Right kidney (tissue), 9 donors: ENCODE measurements around the gene ANKRD36.
"Not testable (repeated sequence)": the region's sequence is repeated elsewhere in the genome, so short reads cannot be mapped to it uniquely, and the experiment has no call there.

Experiments
- DNase-seq: peaks from one replicate; pipeline ENCODE4 v3.0.0-alpha.2; 2016
- long read RNA-seq, 8 donors: transcript quantifications; one replicate each; lab custom pipeline, GENCODE V29; 2026

Gene ANKRD36
- long read RNA-seq, donor 1, partial matches to known transcripts: 0 of 2 reads
- long read RNA-seq, donor 1, other reads (novel, unspliced or antisense): 0 of 2 reads
- long read RNA-seq, donor 2: 0 reads
- long read RNA-seq, donor 3: 0 reads
- long read RNA-seq, donor 4: 0 reads
- long read RNA-seq, donor 5, partial matches to known transcripts: 0 of 1 reads
- long read RNA-seq, donor 5, other reads (novel, unspliced or antisense): 0 of 1 reads
- long read RNA-seq, donor 6, partial matches to known transcripts: 0 of 2 reads
- long read RNA-seq, donor 6, other reads (novel, unspliced or antisense): 0 of 2 reads
- long read RNA-seq, donor 7, partial matches to known transcripts: 0 of 1 reads
- long read RNA-seq, donor 7, other reads (novel, unspliced or antisense): 0 of 1 reads
- long read RNA-seq, donor 8, partial matches to known transcripts: 0 of 1 reads
- long read RNA-seq, donor 8, other reads (novel, unspliced or antisense): 0 of 1 reads

DNA sequence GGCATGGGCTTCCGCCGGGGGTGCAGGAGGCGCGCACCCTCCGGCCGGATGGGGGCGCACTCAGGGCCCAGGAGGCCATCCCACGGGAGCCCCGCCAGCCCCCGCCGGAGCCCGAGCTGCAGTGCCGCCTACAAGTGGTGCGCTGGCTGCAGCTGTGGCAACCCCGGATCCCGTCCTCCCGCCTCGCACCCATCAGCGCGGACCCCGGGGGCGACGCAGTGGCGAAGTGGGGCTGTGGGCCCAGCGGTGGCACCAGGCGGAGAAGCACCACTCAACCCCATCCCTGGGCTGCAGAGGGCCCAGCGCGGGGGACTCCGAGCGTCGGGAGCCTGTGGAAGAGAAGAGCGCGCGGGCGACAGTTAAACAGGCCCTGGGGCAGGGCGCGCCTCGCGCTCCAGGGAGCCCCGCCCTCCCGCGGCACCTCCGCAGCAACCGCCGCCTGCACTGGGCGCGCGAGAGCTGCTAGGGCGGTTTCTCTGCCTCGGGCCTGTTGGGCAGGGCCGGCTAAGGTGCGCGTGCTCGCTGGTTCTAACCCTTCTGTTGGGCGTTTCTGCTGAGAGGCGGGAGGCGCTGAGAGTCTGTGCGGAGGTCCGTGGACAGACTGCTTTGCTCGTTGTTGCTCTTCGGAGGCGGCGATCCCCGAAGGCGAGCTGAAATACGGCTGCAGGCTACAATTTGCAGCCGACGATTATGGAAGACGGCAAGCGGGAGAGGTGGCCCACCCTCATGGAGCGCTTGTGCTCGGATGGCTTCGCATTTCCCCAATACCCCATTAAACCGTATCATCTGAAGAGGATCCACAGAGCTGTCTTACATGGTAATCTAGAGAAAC lies at the start of gene ANKRD36:
Gene ANKRD36, plus strand, starts transcription at position 104 of the 832 bp plus-strand sequence. Its CDS starts 587 bp downstream, at position 691.
- DNase-seq: peak; percentile 97

DNA sequence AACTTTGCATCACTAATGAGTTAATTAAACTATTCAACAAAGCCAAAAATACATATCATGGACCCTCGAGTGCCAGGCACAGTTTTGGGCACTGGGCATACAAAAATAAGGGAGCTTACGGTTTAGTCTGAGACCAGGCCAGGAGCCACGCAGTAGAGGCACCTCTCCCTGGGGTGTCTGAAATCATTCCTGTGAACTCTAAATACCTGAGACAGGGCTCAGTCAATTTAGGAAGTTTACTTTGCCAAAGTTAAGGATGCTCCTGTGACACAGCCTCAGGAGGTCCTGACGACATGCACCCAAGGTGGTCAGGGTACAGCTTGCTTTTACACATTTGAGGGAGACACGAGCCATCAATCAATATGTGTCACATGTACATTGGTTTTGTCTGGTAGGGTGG lies 46.9 kb upstream of the ANKRD36 start:
- not testable (repeated sequence) for DNase-seq

DNA sequence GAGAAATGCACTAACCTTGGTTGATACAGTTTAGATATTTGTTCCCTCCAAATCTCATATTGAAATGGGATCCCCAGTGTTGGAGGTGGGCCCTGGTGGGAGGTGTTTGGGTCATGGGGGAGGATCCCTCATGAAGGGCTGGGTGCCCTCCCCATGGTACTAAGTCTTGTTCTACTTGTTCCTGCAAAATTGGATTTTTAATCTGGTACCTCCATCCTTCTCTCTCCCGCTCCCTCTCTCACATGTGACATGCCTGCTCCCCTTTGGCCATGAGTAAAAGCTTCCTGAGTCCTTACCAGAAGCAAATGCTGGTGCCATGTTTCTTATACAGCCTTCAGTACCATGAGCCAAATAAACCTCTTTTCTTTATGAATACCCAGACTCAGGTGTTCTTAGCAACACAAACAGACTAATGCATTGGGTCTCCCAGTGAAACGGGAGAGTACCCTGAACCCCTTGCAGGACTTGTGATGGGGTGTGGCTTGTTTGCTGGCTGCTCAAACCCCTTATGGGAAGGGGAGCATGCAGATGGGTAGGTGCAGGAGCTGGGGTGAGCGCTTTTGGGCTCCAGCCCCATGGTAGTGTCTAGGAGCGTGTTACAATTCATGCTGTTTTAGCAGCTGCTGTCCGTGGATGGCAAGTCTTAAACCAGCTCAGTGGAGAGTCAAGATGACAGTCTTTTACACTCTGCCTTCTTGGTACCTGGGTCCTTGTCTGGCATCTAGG lies 45.5 kb upstream of the ANKRD36 start:
- no peak for DNase-seq

DNA sequence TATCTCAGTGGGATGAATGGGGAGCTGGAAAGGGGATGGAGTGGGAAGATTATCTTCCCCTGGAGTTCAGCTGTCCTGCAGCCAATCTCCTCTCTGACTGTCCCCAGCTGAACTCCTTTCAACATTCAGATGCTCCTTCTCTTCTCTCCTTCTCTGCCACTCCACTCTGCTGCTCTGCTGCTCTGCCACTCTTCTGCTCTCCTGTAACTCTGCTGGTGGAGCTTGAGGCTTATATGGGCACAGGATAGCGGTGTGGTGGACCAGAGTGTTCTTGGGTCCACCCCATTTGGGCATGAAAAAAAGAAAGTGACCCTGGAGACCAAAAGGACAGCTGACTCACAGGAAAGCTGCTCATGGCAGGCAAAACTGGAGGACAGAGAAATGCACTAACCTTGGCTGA lies 44.9 kb upstream of the ANKRD36 start:
- DNase-seq: no peak

DNA sequence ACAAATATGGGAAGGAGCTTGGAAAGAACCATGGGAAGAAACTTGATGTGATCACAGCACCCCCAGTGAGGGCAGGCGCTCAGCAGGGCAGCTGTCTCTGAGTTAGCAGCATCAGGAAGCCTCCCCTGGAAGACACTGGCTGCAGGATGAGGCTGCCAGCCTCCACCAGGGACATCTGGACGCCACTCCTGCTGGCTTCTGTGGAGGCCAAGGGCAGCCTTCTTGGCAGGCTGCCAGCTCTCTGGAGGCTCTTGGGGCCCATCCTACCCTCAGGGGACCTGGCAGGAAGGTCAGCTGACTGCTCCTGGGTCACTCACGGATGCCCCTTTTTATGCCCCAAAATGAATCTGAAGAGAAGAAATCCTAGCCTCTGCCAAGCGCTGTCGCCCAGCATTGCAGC lies 44.2 kb upstream of the ANKRD36 start:
- not testable (repeated sequence) for DNase-seq

DNA sequence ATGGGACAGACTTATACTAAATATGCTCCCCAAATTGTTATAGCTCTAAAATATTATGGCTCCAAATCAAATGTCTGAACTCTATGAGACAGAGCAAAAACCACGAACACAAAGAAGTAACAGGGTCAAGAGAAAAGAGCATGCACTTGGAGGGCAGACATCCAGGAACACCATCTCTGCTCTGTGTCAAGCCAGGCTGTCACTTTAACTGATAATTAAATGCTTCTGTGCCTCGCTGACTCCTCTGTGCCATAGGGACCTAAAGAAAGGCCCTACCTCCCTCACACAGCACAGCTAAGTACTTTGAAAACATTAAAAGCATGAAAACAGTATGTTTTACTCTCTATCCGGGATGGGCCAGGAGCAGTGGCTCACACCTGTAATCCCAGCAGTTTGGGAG lies 42.0 kb upstream of the ANKRD36 start:
- DNase-seq: not testable (repeated sequence)

DNA sequence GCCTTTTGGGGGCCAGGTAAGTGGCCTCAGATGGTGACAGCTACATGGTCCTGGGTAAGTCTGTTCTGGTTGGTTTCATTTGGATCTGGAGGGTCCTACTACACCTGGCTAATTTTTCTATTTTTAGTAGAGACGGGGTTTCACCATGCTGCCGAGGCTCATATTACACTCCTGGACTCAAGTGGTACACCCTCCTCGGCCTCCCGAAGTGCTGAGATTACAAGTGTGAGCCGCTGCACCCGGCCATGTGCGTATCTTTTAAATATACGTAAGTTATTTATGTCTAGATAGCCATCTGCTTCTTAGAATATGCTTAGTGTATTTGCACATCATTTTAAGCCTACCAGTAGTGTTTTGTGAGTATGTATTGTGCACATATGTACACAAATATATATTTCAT lies 35.7 kb upstream of the ANKRD36 start:
- not testable (repeated sequence) for DNase-seq

DNA sequence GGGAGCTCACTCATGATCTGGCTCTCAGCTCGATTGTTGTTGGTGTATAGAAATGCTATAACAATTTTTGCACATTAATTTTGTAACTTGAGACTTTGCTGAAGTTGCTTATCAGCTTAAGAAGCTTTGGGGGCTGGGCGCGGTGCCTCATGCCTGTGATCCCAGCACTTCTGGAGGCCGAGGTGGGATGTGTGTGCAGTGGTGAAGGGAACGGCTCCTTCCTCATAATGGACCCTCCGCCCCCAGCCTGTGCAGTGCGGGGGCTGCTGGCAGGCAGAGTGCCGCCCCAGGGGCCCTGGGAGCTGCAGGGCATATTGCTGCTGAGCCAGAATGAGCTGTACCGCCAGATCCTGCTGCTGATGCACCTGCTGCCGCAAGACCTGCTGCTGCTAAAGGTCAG lies 32.1 kb upstream of the ANKRD36 start:
- DNase-seq: not testable (repeated sequence)

DNA sequence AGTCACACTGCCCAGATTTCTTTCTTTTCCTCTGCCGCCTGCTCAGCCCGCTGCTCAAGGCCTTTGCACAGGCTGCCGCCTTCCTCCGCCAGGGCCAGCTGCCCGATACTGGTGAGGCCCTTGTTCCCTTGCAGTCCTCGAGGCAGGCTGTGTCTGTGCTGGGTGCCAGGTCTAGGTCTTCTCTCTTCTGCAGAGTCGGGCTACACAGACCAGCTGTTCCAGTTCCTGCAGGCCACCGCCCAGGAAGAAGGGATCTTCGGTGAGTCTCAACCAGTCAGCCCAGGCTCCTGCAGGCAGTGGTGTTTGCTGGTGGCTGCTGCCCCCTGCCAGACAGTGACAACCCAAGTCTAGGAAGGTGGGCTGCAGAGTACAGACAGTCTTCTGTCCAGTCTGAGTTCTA lies 30.7 kb upstream of the ANKRD36 start:
- DNase-seq: not testable (repeated sequence)

DNA sequence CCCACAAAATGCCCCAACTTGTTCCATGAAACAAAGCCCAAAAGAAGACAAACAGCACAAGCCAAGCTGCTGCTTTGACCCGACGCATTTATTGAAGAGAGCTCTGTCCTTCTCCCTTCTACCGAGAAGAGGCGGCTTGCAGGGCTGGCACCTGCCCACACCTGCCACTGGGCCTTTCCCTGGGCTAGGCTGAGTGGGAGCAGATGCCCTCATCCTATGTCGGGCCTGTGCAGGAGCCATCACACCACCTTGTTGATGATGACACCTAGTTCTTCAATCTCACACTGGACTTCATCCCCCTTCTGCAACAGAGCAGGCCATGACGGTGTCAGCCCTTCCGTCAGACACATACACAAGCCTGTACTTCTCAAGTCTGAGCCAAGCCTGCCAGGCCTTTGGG lies 29.4 kb upstream of the ANKRD36 start:
- DNase-seq: not testable (repeated sequence)

DNA sequence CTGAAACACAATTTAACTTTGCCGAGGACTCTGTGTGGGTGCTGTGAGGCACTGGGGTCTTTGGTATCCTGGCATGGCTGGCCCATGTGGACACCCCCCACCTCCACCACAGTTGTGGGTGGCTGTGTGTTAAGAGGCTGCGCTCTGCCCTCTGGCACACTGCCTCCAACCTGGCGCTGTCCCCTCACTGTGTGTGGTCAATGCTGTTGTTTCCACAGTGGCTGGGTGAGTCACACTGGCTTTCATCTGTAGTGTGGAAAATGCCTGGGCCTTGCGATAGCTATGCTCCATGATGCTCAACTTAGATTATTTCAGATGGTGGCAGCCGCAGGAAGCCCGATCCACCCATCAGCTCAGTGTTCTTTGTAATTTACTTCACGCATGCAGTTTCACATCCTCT lies 27.9 kb upstream of the ANKRD36 start:
- not testable (repeated sequence) for DNase-seq

DNA sequence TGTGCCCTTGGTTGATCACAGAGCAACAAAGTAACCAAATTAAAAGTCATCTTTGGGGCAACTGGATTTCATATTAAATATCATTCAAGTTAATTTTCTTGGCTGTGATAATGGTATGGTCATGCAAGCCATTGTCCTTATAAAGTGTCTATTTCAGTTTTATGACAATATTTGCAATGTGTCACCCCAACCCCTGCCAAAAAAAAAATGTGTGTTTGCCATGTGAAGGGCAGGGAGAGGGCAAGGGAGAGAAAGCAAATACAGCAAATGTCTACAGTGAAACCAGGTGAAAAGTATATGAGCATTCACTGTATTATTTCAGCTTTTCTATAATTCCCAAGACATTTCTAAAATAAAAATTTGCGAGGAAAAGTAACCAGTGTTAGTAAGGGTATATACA lies 24.2 kb upstream of the ANKRD36 start:
- not testable (repeated sequence) for DNase-seq

DNA sequence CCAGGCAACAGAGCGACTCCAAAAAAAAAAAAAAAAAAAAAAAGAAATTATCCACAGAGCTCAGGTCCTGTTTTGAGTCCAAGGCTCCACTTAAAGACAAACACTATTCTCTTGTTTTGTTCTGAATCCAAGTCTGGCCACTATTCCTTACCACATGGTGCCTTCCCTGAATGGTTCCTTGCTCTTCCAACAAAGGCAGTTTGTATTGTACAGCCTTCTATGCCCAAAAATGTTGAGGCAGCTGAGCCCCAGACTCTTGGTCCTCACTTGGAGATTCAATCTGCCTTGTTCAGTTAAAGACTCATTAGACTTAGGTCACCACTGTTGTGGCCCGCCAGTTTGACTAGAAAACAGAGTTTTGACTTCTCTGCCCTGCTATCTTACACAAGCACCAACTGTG lies 20.0 kb upstream of the ANKRD36 start:
- not testable (repeated sequence) for DNase-seq

DNA sequence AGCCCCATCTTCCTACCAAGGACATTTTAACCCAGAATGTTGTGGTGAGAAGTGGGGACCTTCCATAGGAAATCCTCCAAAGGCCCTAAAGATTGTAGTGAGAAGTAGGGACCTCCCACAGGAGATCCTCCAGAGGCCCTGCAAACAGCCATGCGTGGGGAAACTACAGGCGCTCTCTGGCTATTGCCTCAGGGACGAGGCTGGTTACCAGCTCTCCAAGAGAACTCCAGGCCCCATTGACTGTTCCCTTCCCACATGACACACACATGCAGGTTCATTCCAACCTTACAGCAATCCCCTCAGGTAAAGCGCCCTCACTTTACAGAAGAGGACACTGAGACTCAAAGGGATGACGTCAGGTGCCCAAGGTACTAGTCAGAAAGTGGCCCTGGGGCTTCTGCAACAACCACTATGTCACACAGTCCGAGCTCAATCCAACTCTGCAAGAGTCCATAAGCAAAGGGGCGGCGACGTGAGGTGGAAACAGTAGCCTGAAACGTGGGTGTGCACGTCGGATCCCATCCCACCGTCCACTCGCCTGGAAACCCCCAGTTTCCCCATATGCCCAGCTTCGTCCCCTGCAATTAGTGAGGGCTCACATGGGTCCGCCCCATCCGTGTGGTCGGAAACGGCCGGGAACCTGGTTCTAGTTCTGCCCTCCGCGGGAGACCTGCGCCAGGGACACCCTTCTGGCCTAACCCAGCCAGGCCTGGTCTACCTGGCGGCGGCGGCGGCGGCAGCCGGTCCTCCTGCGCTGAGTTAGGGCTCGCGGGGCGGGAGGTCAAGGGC lies 18.8 kb upstream of the ANKRD36 start:
- not testable (repeated sequence) for DNase-seq

DNA sequence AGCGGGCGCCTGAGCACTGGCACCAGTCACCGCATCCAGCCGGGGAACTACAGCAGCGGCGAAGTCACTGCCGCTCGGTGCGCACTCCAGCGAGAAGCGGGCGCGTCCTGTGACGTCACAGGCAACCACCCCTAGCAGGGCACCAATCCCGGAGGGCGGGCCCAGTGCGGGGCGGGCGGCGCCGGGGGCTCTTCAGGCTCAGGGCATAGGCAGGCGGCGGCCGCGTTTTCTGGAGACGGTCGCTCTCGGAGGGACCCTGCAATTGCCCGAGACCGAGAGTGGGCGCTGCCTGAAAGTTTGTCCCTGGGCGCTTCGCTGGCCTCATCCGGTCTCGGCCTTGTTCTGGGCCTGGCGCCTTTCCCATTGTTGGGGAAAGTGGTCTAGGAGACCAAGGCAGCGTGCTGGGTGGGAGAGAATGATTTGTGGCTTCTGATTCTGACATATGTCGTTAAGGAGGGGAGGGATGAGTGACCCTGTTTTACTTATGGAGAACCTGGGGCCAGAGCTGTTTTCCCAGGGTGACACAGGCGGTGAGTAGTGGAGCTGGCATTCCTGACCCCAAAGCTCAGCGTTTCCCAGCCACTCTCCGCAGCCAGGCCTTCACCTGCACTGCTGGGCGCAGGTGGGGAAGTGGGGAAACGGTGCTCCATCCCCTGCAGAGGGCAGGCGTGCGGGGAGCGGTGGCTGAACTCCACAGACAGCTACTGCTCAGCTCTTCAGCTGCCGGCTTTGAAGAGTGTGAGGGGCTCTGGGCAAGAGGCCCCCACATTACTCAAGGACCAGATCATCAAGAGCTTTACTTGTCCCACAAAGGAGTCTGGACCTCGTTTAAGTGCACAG lies 18.0 kb upstream of the ANKRD36 start, which contains the start of gene FAHD2B:
Gene FAHD2B, minus strand, starts transcription at position 111 of the 840 bp plus-strand sequence. CDS start 3,176 bp downstream, outside the sequence.
- DNase-seq: peak; percentile 61

DNA sequence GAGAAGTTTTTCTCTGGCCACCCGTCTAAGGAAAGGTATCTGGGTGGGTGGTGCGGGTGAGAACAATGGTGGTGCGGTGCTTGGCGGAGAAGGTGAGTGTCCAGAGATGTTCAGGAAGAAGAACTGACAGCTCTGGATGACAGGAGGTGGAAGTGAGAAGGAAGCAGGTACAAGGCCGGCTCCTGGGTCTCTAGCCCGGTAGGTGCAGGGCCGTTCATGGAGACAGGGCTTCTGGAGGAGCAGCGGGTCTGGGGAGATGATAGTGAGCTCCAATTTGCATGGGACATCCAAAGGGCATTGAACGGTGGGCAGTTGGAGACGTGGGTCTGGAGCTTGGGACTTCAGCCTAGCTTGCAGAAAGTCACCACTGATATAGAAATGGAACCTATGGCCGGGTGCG lies 17.3 kb upstream of the ANKRD36 start:
- no peak for DNase-seq

DNA sequence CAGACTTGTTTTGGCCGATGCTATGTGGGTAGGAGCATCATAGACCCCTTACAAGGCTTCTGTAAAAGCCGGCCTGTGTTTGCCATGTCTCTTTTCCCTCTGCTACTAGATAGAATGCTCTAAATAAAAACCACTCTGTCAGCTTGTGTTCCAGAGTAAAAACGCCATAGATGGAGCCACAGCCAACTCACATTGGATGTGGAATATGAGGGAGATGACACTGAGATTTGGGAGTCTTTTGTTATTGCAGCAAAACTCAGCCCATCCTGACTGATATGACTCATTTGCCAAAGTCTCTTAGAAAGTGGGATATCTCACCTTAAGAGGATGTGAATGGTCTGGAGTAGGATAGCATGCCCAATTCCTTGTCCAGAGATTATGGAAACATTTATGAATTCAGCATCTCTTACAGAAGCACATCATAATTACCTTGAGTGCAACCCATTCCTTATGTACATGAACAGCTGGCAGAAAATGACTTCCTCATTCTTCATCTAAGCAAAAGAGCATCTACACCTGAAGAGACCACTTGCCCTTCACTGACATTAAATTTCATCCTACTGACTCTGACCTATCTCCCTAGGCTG lies 14.1 kb upstream of the ANKRD36 start:
- DNase-seq: not testable (repeated sequence)

DNA sequence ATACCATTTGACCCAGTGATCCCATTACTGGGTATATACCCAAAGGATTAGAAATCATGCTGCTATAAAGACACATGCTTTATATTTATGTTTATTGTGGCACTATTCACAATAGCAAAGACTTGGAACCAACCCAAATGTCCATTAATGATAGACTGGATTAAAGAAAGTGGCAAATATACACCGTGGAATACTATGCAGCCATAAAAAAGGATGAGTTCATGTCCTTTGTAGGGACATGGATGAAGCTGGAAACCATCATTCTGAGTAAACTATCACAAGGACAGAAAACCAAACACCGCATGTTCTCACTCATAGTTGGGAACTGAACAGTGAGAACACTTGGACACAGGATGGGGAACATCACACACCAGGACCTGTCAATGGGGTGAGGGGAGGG lies 6.1 kb upstream of the ANKRD36 start:
- DNase-seq: not testable (repeated sequence)

DNA sequence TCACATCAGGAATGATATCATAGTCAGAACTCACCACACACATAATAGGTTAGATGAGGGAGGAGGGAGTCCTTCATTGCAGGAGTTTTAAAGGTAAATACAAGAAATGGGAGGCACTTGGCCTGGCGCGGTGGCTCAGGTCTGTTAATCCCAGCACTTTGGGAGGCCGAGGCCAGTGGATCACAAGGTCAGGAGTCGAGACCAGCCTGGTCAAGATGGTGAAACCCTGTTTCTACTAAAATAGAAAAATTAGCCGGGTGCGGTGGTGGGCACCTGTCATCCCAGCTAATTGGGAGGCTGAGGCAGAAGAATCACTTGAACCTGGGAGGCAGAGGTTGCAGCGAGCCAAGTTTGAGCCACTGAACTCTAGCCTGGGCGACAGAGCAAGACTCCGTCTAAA lies 1.7 kb upstream of the ANKRD36 start:
- not testable (repeated sequence) for DNase-seq
